ENCODE measurements around the gene UBL7. TPM values are rescaled to one million over a fixed set of nuclear protein-coding genes. Genes with fewer than 3 reads are reported as not detected.

Gene UBL7
- 79.9 TPM for total RNA-seq (ENCODE audit: unreplicated experiment)
- long read RNA-seq, transcript UBL7-202 (11 exons, 1,427 nt), result major isoform, 63 of 119 reads
- long read RNA-seq, transcript UBL7-201 (11 exons, 1,360 nt), result minor isoform, 29 of 119 reads
- long read RNA-seq, partial matches to known transcripts, result 4 of 119 reads
- long read RNA-seq, other reads (novel, unspliced or antisense), result 17 of 119 reads

GRCh38 chr15:74460871-74461846 is at the start of gene UBL7:
TSS of gene UBL7 (minus strand) at chr15:74461160. CDS start at chr15:74458867, 2,293 bp downstream.
- DNase-seq (ENCODE audit: low spot score), result peak; percentile 98
- peaks cover 19% of the 10 kb centered on the region for H3K36me3 Mint-ChIP-seq (ENCODE audit: low read depth, unreplicated experiment)
- peaks cover 2% of the 10 kb centered on the region for H3K27me3 Mint-ChIP-seq (ENCODE audit: unreplicated experiment)
- peak within 1 kb of the TSS; percentile 98 for H3K27ac Mint-ChIP-seq (ENCODE audit: unreplicated experiment)
- peak within 1 kb of the TSS; percentile 98 for H3K4me3 Mint-ChIP-seq (ENCODE audit: unreplicated experiment)
- peaks cover 43% of the 10 kb centered on the region for H3K4me1 Mint-ChIP-seq (ENCODE audit: unreplicated experiment)
- H3K9me3 Mint-ChIP-seq (ENCODE audit: unreplicated experiment), result no peaks in the 10 kb centered on the region
- TF ChIP-seq, protein P1, sequence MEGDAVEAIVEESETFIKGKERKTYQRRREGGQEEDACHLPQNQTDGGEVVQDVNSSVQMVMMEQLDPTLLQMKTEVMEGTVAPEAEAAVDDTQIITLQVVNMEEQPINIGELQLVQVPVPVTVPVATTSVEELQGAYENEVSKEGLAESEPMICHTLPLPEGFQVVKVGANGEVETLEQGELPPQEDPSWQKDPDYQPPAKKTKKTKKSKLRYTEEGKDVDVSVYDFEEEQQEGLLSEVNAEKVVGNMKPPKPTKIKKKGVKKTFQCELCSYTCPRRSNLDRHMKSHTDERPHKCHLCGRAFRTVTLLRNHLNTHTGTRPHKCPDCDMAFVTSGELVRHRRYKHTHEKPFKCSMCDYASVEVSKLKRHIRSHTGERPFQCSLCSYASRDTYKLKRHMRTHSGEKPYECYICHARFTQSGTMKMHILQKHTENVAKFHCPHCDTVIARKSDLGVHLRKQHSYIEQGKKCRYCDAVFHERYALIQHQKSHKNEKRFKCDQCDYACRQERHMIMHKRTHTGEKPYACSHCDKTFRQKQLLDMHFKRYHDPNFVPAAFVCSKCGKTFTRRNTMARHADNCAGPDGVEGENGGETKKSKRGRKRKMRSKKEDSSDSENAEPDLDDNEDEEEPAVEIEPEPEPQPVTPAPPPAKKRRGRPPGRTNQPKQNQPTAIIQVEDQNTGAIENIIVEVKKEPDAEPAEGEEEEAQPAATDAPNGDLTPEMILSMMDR (IDR thresholded peaks at IDR 0.05; ENCODE audit: unreplicated experiment), result no peak

GRCh38 chr15:74506515-74506840 is 45.5 kb upstream of the UBL7 start:
- Mint-ChIP-seq H3K36me3 (ENCODE audit: low read depth, unreplicated experiment) (peaks cover 10% of the 10 kb centered on the region), H3K4me1 (ENCODE audit: unreplicated experiment) (peaks cover 4% of the 10 kb centered on the region), H3K9me3 (ENCODE audit: unreplicated experiment) (no peaks in the 10 kb centered on the region), H3K27me3 (ENCODE audit: unreplicated experiment) (no peaks in the 10 kb centered on the region), H3K4me3 (ENCODE audit: unreplicated experiment) (no peak overlapping the region), H3K27ac (ENCODE audit: unreplicated experiment) (no peak overlapping the region)
- no peak for DNase-seq (ENCODE audit: low spot score)
- TF ChIP-seq, protein P1 (IDR thresholded peaks at IDR 0.05; ENCODE audit: unreplicated experiment), result no peak

GRCh38 chr15:74505837-74506514 is 45.0 kb upstream of the UBL7 start:
- Mint-ChIP-seq H3K27ac (ENCODE audit: unreplicated experiment) (no peak overlapping the region), H3K4me1 (ENCODE audit: unreplicated experiment) (peaks cover 4% of the 10 kb centered on the region), H3K36me3 (ENCODE audit: low read depth, unreplicated experiment) (peaks cover 10% of the 10 kb centered on the region), H3K27me3 (ENCODE audit: unreplicated experiment) (no peaks in the 10 kb centered on the region), H3K4me3 (ENCODE audit: unreplicated experiment) (no peak overlapping the region), H3K9me3 (ENCODE audit: unreplicated experiment) (no peaks in the 10 kb centered on the region)
- TF ChIP-seq, protein P1 (IDR thresholded peaks at IDR 0.05; ENCODE audit: unreplicated experiment), result no peak
- DNase-seq (ENCODE audit: low spot score), result no peak

DNA sequence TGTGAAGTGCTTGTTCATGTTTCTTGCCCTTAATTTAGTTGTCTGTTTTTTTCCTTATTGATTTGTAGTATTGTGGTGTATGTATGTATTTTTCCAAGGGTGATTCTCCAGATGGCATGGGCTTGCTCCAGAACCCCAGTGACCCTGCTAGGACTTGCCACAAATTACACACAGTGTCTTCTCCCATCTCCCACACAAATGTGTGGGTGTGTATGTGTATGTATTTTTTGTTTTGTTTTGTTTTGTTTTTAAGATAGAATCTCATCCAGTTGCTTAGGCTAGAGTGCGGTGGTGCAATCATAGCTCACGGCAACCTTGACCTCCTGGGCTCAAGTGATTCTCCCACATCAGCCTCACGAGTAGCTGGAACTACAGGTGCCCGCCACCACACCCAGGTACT is 43.9 kb upstream of the UBL7 start:
- peaks cover 4% of the 10 kb centered on the region for H3K4me1 Mint-ChIP-seq (ENCODE audit: unreplicated experiment)
- H3K27ac Mint-ChIP-seq (ENCODE audit: unreplicated experiment), result no peak overlapping the region
- no peaks in the 10 kb centered on the region for H3K9me3 Mint-ChIP-seq (ENCODE audit: unreplicated experiment)
- H3K36me3 Mint-ChIP-seq (ENCODE audit: low read depth, unreplicated experiment), result peaks cover 10% of the 10 kb centered on the region
- no peaks in the 10 kb centered on the region for H3K27me3 Mint-ChIP-seq (ENCODE audit: unreplicated experiment)
- TF ChIP-seq, protein P1 (IDR thresholded peaks at IDR 0.05; ENCODE audit: unreplicated experiment), result no peak
- no peak overlapping the region for H3K4me3 Mint-ChIP-seq (ENCODE audit: unreplicated experiment)
- no peak for DNase-seq (ENCODE audit: low spot score)

Measured in endothelial cell (in vitro differentiated cells).